SK-N-MC (cell line): ENCODE data around the gene MAP3K9.
"Not testable (repeated sequence)": the region's sequence is repeated elsewhere in the genome, so short reads cannot be mapped to it uniquely, and the experiment has no call there.

ENCODE experiments used
- DNase-seq: peaks from one replicate; pipeline ENCODE4 v3.0.0-alpha.2; 2011; ENCODE audit warnings: low read depth, low spot score
- H3K27ac ChIP-seq: fragments of 200-600 bp; sonication (generic); 2 replicates; pipeline ENCODE4 v1.5.1; 2016; ENCODE audit warnings: mixed run types
- H3K36me3 ChIP-seq: fragments of 200-600 bp; sonication (generic); 2 replicates; pipeline ENCODE4 v1.6.1; 2017; ENCODE audit warnings: antibody characterized with exemption, low read length, mixed read lengths; ENCODE audit not compliant: insufficient read depth
- H3K4me3 ChIP-seq: fragments of 200-600 bp; sonication (generic); 2 replicates; pipeline ENCODE4 v1.5.1; 2016
- H3K9ac ChIP-seq: fragments of 200-600 bp; sonication (generic); 2 replicates; pipeline ENCODE4 v1.8.0; 2017; ENCODE audit warnings: mixed run types, mixed read lengths; ENCODE audit not compliant: insufficient read length
- H3K9me3 ChIP-seq: fragments of 200-600 bp; sonication (generic); 2 replicates; pipeline ENCODE4 v1.6.1; 2017; ENCODE audit warnings: low read depth, mild to moderate bottlenecking, antibody characterized with exemption, low read length, moderate library complexity, mixed read lengths
- EZH2 ChIP-seq: fragments of 200-600 bp; sonication (generic); IDR thresholded peaks from one replicate; pipeline ENCODE4 v1.6.1; 2017; ENCODE audit warnings: antibody characterized with exemption
- FOXP2 ChIP-seq: optimal IDR thresholded peaks from 2 replicates; pipeline ENCODE3; 2011; ENCODE audit warnings: mild to moderate bottlenecking, moderate library complexity; ENCODE audit not compliant: insufficient read depth; ENCODE audit errors: extremely low read length, control extremely low read depth
- POLR2AphosphoS5 ChIP-seq: IDR thresholded peaks from 2 replicates; pipeline ENCODE4 v1.6.1; 2012; ENCODE audit warnings: mild to moderate bottlenecking, low read depth, low read length, borderline replicate concordance

MAP3K9 gene

DNA sequence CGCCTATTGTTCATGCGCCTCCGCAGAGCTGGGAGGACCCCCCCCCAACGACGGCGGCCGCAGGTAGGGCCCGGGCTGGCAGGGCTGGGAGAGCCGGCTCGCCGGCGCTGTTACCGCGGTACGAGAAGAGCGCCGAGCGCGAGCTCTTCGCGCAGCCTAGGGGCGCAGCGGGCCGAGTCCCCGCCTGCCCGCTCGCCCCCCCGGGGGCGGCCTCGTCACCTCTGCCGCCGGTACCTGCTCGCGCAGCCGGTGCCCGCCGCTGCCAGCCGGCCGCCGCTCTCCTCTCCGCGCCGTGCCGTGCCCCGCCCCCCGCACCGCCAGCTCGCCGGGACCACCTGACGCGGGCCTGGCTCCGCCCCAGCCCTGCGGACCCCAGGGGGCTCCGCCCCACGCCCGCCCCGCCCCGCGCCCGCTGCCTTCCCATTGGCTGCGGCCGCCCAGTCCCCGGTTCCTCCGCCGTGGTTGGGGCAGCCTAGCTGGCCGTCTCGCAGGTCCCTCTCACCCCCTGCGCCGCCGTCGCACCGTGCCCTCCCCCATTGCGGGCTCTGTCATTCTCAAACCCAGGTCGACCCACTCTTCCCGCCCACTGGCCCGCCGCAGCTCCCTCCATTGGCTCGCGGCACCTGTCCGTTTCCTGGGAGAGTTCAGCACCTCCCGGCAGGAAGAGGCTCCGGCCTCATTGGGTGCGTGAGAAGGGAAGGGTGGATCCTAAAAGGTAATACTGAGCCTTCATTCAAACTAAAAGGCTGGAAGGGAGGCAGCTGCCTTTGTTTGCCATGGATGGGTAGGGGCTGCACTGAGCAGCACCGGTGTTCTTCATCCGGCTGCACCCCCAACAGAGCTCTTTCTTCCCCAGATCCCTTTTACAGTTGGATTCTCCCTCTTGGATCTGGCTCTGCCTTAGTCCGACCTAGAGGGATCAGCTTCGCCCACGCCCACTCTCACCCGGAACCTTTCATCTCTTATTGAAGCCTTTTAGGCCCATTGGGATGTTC is at the start of gene MAP3K9:
MAP3K9 (minus strand) TSS at position 289 of the 995 bp plus-strand sequence. CDS start 342 bp downstream, outside the sequence.
- Histone ChIP-seq H3K9ac (peak within 1 kb of the TSS; percentile 56), H3K9me3 (no peaks in the 10 kb centered on the region), H3K27ac (no peak within 1 kb of the TSS), H3K36me3 (no peaks in the 10 kb centered on the region), H3K4me3 (peak within 1 kb of the TSS; percentile 80)
- peak; percentile 26 for DNase-seq
- peak; percentile 44; the same call in 1 of the 2 replicates for TF ChIP-seq POLR2AphosphoS5
- TF ChIP-seq FOXP2: peak; percentile 31
- TF ChIP-seq EZH2: no peak

DNA sequence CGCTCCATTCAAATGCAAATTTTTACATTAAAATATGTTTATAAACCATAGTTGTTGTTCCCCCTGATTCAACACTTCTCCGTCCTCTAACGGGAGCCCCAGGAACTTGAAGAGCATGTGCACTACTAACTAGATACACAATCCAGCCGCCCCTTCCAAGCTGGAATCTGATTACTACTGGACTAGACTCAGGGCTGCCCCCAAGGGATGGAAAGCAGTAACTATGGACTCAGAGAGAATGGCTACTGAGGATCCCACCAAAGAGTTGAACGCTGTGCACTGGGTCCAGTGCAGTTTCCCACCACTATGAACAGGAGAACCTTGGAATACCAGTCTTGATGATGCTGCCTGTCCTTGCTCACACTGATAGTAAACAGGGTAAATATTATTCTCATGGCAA is 49.3 kb upstream of the MAP3K9 start:
- H3K9me3 ChIP-seq: no peaks in the 10 kb centered on the region
- TF ChIP-seq EZH2 (no peak), FOXP2 (no peak), POLR2AphosphoS5 (no peak)
- no peak overlapping the region for H3K4me3 ChIP-seq
- no peak for DNase-seq
- no peaks in the 10 kb centered on the region for H3K36me3 ChIP-seq
- H3K9ac ChIP-seq: no peak overlapping the region
- peak overlapping the region; percentile 99 for H3K27ac ChIP-seq

DNA sequence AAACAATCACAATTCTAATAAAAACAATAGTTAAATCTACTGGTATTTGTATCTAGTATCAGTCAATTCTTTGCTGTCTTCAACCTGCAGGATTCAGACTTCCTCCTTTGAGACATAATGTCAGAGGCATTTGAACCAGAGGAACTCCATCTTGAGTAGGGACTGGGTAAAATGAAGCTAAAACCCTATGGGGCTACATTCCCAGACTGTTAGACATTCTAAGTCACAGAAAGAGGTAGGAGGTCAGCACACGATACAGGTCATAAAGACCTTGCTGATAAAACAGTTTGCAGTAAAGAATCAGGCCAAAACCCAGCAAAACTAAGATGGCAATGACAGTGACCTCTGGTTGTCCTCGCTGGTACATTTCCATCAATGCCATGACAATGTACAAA is 48.2 kb upstream of the MAP3K9 start:
- no peak for DNase-seq
- H3K27ac ChIP-seq: 0 out of 2 replicates have a peak overlapping the region, but pooled peaks have one; percentile 17

DNA sequence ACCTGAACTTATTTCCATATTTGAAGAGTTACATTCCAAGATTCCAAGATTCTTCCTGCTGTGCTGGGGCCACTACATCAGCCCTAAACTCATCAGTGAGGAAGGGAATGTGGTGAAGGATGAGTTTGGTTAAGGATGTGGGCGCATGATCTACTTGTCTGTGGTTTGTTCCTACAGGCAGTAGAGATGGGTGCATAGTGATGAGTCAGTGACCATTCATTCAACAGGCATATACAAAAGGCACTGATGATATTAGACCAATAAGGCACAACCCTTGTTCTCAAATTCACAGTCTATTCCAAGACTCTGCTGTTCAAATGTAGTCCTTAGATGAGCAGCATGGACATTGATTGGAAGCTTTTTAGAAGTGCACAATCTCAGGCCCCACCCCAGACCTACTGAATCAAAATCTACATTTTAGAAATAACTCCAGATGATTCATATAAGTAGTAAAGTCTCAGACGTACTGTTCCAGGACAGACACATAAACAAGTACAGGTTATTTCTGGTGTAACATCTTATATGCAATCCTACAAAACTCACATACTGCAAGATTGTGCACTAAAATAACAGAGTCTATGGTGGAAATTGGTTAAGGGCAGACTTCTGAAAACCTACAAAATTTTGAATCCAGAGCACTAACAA is 47.7 kb upstream of the MAP3K9 start:
- no peak for DNase-seq
- no peaks in the 10 kb centered on the region for H3K9me3 ChIP-seq
- H3K27ac ChIP-seq: 0 out of 2 replicates have a peak overlapping the region, but pooled peaks have one; percentile 17
- TF ChIP-seq POLR2AphosphoS5: no peak
- TF ChIP-seq EZH2: no peak
- TF ChIP-seq FOXP2: no peak
- no peak overlapping the region for H3K4me3 ChIP-seq
- H3K36me3 ChIP-seq: no peaks in the 10 kb centered on the region
- H3K9ac ChIP-seq: no peak overlapping the region

More for the DNA sequence above, 48.2 kb upstream of the MAP3K9 start:
- Histone ChIP-seq H3K4me3 (no peak overlapping the region), H3K36me3 (no peaks in the 10 kb centered on the region), H3K9me3 (no peaks in the 10 kb centered on the region), H3K9ac (no peak overlapping the region)
- no peak for TF ChIP-seq EZH2
- no peak for TF ChIP-seq POLR2AphosphoS5
- TF ChIP-seq FOXP2: no peak

DNA sequence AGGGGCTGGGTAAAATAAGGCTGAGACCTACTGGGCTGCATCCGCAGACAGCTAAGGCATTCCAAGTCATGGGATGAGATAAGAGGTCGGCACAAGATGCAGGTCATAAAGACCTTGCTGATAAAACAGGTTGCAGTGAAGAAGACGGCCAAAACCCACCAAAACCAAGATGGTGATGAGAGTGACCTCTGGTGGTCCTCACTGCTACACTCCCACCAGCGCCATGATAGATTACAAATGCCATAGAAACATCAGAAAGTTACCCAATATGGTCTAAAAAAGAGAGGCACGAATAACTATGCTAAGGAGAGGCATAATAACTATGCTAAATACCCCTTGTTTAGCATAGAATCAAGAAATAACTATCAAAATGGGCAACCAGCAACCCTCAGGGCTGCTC is 46.2 kb upstream of the MAP3K9 start:
- TF ChIP-seq POLR2AphosphoS5: no peak
- no peak for TF ChIP-seq FOXP2
- TF ChIP-seq EZH2: no peak
- H3K9me3 ChIP-seq: no peaks in the 10 kb centered on the region
- H3K36me3 ChIP-seq: no peaks in the 10 kb centered on the region
- H3K4me3 ChIP-seq: no peak overlapping the region
- no peak overlapping the region for H3K9ac ChIP-seq
- no peak for DNase-seq
- H3K27ac ChIP-seq: no peak overlapping the region

DNA sequence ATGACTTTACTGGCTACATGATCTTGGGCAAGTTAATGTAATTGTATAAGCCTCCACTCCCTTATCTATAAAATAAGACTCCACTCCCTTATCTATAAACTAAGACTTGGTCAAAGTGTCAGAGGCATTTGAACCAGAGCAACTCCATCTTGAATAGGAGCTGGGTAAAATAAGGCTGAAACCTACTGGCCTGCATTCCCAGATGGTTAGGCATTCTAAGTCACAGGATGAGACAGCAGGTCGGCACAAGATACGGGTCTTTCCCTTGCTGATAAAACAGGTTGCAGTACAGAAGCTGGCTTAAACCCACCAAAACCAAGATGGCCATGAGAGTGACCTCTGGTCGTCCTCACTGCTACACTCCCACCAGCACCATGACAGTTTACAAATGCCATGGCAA is 44.3 kb upstream of the MAP3K9 start:
- H3K36me3 ChIP-seq, H3K9me3 ChIP-seq: not testable (repeated sequence)

DNA sequence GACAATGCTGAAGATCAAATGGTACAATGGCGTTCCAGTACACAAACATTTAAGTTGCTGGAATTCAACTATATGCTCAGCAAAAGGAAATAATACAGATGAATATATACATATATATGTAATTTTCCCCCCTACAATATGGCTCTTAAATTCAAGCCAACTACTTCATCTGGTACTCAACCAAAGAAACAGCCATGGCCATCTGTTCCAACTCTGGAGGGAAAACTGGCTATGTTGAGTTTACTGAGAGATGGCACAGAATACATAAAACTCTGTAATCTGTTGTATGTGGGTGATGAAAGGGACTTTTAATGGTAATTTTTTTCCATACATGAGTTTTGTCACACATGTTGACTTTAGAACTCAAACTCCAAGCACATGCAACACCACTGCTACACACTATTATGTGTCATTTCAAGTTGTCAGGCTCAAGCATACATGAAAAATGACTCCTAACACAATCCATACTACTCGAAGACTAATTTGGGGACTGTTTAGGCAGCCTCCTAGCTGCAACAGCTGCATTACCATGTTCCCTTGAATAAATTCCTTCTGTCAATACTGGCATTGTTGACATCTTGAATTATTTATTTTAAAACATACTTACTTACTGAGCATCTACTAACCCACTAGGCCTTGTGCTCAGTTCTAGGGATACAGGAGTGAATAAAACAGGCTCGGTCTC is 38.2 kb upstream of the MAP3K9 start:
- Histone ChIP-seq H3K27ac (no peak overlapping the region), H3K36me3 (no peaks in the 10 kb centered on the region), H3K9me3 (no peaks in the 10 kb centered on the region), H3K4me3 (no peak overlapping the region), H3K9ac (no peak overlapping the region)
- TF ChIP-seq FOXP2 (no peak), EZH2 (no peak), POLR2AphosphoS5 (no peak)
- DNase-seq: no peak

More for the DNA sequence above, 44.3 kb upstream of the MAP3K9 start:
- H3K4me3 ChIP-seq, H3K27ac ChIP-seq, H3K9ac ChIP-seq, DNase-seq: not testable (repeated sequence)

DNA sequence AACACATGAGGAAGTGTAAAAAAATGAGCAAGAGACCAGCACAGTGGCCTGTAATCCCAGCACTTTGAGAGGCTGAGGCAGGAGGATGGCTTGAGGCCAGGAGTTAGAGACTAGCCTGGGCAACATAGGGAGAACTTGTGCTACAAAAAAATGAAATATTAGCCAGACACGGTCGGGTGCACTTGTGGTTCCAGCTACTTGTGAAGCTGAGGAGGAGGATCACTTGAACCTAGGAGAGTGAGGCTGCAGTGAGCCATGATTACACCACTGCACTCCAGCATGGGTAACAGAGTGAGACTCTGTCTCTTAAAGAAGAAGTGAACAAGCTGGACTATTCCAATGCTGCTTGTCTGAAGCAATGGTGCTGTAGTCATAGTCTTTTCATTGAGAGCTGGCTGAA is 36.3 kb upstream of the MAP3K9 start:
- TF ChIP-seq FOXP2 (no peak), POLR2AphosphoS5 (no peak), EZH2 (no peak)
- Histone ChIP-seq H3K27ac (no peak overlapping the region), H3K9me3 (no peaks in the 10 kb centered on the region), H3K4me3 (no peak overlapping the region), H3K36me3 (no peaks in the 10 kb centered on the region), H3K9ac (no peak overlapping the region)
- no peak for DNase-seq
